Colonic mucosa (tissue), 4 donors: Measurements from ENCODE around the gene IP6K3. TPM values are rescaled to one million over a fixed set of nuclear protein-coding genes. Genes with fewer than 3 reads are reported as not detected.
A peak's percentile ranks its signal among the peaks of the same experiment; 100 is the strongest.

Source experiments
- DNase-seq: peaks from one replicate; pipeline ENCODE4 v3.0.0-alpha.2; 2020
- H3K27ac ChIP-seq: fragments of 200-600 bp; one replicate; pipeline ENCODE4 v1.8.0; 2021
- H3K27me3 ChIP-seq: fragments of 200-600 bp; one replicate; pipeline ENCODE4 v1.8.0; 2021
- H3K36me3 ChIP-seq: fragments of 200-600 bp; one replicate; pipeline ENCODE4 v1.8.0; 2021
- H3K4me1 ChIP-seq: fragments of 200-600 bp; one replicate; pipeline ENCODE4 v1.8.0; 2021; ENCODE audit warnings: mild to moderate bottlenecking
- H3K4me3 ChIP-seq: fragments of 200-600 bp; one replicate; pipeline ENCODE4 v1.8.0; 2021
- H3K9ac ChIP-seq, 2 donors: one replicate each; pipeline ENCODE4 v1.7.0; 2013; ENCODE audit warnings: control low read depth in 2 of 2, low read depth in 2 of 2, low read length in 2 of 2
- H3K9me3 ChIP-seq: fragments of 200-600 bp; one replicate; pipeline ENCODE4 v1.8.0; 2021
- intact Hi-C: fragments of 100-400 bp; cut with DNase I; formaldehyde crosslinking; loops from one replicate; pipeline ENCODE4 v1.14.1; 2022
- total RNA-seq, 2 donors: library from RNA; stranded (reverse); fragmentation: NEBNext Ultra II Directional in 1 of 2; extraction: Animal tissue kit (Norgen Biotek cat#: 25700) in 1 of 2; gene quantifications; one replicate each; pipeline ENCODE4 v1.2.1, GENCODE V29; 2021
- TF ChIP-seq, protein P1 (sequence below): fragments of 200-600 bp; IDR thresholded peaks from one replicate; pipeline ENCODE4 v1.8.0; 2022; ENCODE audit warnings: antibody characterized with exemption, mild to moderate bottlenecking
- donor health status: healthy.
- donor health status: DM: no; HTN: no; CAD: no.
- donor health status: DM: no; HTN: no; CAD: no.

The IP6K3 gene
- total RNA-seq, 2 donors from 2014 or later, result 0.17 to 0.29 TPM

- no peak for DNase-seq
- Histone ChIP-seq H3K9me3 (no peaks in the 10 kb centered on the region), H3K27ac (no peak overlapping the region), H3K9ac (no peak overlapping the region), H3K4me3 (no peak overlapping the region), H3K36me3 (no peaks in the 10 kb centered on the region), H3K27me3 (no peaks in the 10 kb centered on the region), H3K4me1 (peaks cover 8% of the 10 kb centered on the region)
- intact Hi-C loops, result no loop called here
- TF ChIP-seq, protein P1, sequence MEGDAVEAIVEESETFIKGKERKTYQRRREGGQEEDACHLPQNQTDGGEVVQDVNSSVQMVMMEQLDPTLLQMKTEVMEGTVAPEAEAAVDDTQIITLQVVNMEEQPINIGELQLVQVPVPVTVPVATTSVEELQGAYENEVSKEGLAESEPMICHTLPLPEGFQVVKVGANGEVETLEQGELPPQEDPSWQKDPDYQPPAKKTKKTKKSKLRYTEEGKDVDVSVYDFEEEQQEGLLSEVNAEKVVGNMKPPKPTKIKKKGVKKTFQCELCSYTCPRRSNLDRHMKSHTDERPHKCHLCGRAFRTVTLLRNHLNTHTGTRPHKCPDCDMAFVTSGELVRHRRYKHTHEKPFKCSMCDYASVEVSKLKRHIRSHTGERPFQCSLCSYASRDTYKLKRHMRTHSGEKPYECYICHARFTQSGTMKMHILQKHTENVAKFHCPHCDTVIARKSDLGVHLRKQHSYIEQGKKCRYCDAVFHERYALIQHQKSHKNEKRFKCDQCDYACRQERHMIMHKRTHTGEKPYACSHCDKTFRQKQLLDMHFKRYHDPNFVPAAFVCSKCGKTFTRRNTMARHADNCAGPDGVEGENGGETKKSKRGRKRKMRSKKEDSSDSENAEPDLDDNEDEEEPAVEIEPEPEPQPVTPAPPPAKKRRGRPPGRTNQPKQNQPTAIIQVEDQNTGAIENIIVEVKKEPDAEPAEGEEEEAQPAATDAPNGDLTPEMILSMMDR, result no peak
These were observed 7.1 kb downstream of the IP6K3 start for GRCh38 chr6:33739571-33739970.

GRCh38 chr6:33738879-33739278 is 7.8 kb downstream of the IP6K3 start:
- TF ChIP-seq, protein P1, result no peak
- Histone ChIP-seq H3K9ac (peak overlapping the region in 1 of 2 donors; percentile 14), H3K9me3 (no peaks in the 10 kb centered on the region), H3K27ac (no peak overlapping the region), H3K27me3 (no peaks in the 10 kb centered on the region), H3K4me1 (peaks cover 5% of the 10 kb centered on the region), H3K36me3 (no peaks in the 10 kb centered on the region), H3K4me3 (no peak overlapping the region)
- DNase-seq, result no peak
- intact Hi-C loops, result no loop called here

GRCh38 chr6:33738153-33738552 is 8.6 kb downstream of the IP6K3 start:
- no peak overlapping the region for H3K27ac ChIP-seq
- H3K9me3 ChIP-seq, result no peaks in the 10 kb centered on the region
- H3K4me1 ChIP-seq, result peaks cover 4% of the 10 kb centered on the region
- no peak overlapping the region for H3K9ac ChIP-seq
- H3K4me3 ChIP-seq, result no peak overlapping the region
- TF ChIP-seq, protein P1, result no peak
- H3K36me3 ChIP-seq, result no peaks in the 10 kb centered on the region
- no peak for DNase-seq
- intact Hi-C loops, result no loop called here
- H3K27me3 ChIP-seq, result no peaks in the 10 kb centered on the region

DNA sequence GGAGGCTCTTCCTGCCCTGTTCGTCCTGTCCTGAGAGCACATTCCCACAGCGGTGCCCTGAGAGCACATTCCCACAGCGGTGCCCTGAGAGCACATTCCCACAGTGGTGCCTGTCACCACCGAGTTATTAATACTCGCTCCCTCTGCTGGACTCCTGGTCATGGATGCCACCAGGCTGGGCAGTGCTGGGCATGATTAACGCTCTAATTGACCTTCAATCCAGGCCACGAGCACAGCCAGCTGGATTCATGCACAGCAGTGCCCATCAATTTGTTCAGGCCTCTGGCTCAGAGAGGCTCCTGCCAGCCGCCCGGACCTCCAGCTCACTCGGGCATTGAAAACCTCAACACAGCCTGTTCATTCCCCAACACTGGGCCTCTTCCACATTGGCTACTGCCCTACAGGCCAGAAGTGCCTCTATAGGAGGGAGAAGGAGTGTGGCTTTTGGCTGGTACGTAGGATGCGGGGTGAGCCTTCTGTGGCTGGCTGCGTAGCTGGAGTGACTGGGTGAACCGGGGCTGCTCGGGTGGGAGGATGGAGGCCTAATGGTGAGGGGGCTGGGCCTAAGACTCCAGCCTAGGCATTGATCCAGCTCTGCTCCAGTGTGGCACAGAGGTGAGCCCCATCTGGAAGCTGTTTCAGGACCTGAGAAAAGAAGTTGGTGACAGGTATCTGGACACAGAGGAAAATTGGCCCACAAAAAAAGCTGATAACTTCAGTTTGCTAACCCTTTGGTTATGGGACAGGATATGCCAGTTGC is 9.3 kb downstream of the IP6K3 start:
- TF ChIP-seq, protein P1, result no peak
- peaks cover 4% of the 10 kb centered on the region for H3K4me1 ChIP-seq
- no peaks in the 10 kb centered on the region for H3K9me3 ChIP-seq
- no peaks in the 10 kb centered on the region for H3K27me3 ChIP-seq
- H3K27ac ChIP-seq, result no peak overlapping the region
- H3K4me3 ChIP-seq, result no peak overlapping the region
- intact Hi-C loops, result no loop called here
- DNase-seq, result no peak
- no peak overlapping the region for H3K9ac ChIP-seq
- no peaks in the 10 kb centered on the region for H3K36me3 ChIP-seq

DNA sequence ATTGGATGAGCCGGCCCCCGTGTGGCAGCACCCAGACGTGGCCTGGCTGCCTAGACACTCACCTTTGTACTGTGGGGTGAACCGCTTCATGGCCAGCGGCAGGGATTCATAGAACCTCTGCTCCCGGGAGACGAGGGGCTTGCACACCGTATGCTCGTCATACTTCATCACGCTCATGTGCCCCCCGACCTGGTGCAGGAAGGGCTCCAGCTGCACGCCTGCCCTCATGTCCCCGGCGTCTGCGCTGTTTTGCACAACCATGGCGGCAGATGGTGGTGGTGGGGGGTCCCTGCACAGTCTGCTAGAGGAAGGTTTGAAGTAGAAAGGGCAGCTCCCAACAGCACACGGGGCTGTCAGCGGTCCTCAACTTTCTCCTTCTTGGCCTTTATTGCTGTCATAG is 11.5 kb downstream of the IP6K3 start:
- H3K9ac ChIP-seq, result no peak overlapping the region

More for the DNA sequence above, 11.5 kb downstream of the IP6K3 start:
- Histone ChIP-seq H3K9me3 (no peaks in the 10 kb centered on the region), H3K27me3 (no peaks in the 10 kb centered on the region), H3K36me3 (no peaks in the 10 kb centered on the region), H3K4me1 (peaks cover 4% of the 10 kb centered on the region), H3K4me3 (no peak overlapping the region), H3K27ac (no peak overlapping the region)
- DNase-seq, result no peak
- TF ChIP-seq, protein P1, result no peak
- intact Hi-C loops, result no loop called here
